PC-3 (cell line): ENCODE data around the gene SCLY. TPM values are rescaled to one million over a fixed set of nuclear protein-coding genes. Genes with fewer than 3 reads are reported as not detected.

Experiments used
- ATAC-seq: fragments of 200-7000 bp; cut with Tn5 transposase; 2 replicates; pipeline ENCODE4 v1.9.1; 2020; ENCODE audit warnings: mild to moderate bottlenecking, moderate library complexity
- Bru-seq: library from RNA; stranded (reverse); fragments of 400-500 nt; gene quantifications from one replicate; lab custom pipeline; 2021; lab: Mats Ljungman, UMichigan
- BruChase-seq, 2 experiments: library from RNA; stranded (reverse); fragments of 400-500 nt; gene quantifications; one replicate each; lab custom pipeline; 2021; lab: Mats Ljungman, UMichigan
- BruUV-seq: library from RNA; stranded (reverse); fragments of 400-500 nt; replicated peaks from 2 replicates; lab custom pipeline; 2021; lab: Mats Ljungman, UMichigan
- CTCF ChIA-PET: fragments of 300-600 bp; sonication (Branson Sonifier 250); formaldehyde crosslinking; loops from one replicate; lab custom pipeline; 2022; ENCODE audit warnings: antibody characterized with exemption; lab: Charles Lee
- POLR2A ChIA-PET: fragments of 300-600 bp; sonication (Branson Sonifier 250); formaldehyde crosslinking; loops from one replicate; lab custom pipeline; 2022; ENCODE audit warnings: antibody characterized with exemption; ENCODE audit not compliant: unreplicated experiment; lab: Charles Lee
- DNase-seq: peaks from one replicate; pipeline ENCODE4 v3.0.0-alpha.2; 2015
- H2AFZ ChIP-seq: fragments of 300-600 bp; sonication (generic); 2 replicates; pipeline ENCODE4 v1.6.0; 2016; ENCODE audit warnings: antibody characterized with exemption, low read length
- H3F3A ChIP-seq: fragments of 300-600 bp; sonication (generic); one replicate; pipeline ENCODE4 v1.6.0; 2017; ENCODE audit warnings: antibody characterized with exemption, low read length, control low read depth, mild to moderate bottlenecking; ENCODE audit not compliant: unreplicated experiment
- H3K27ac ChIP-seq: fragments of 300-600 bp; sonication (generic); 2 replicates; pipeline ENCODE4 v1.5.1; 2016; ENCODE audit warnings: mild to moderate bottlenecking, low read length
- H3K27me3 ChIP-seq: fragments of 300-600 bp; sonication (generic); 2 replicates; pipeline ENCODE4 v1.6.1; 2016; ENCODE audit warnings: low read length, mixed read lengths
- H3K36me3 ChIP-seq: fragments of 300-600 bp; sonication (generic); 2 replicates; pipeline ENCODE4 v1.6.1; 2016; ENCODE audit warnings: low read depth, mixed run types, low read length, mixed read lengths
- H3K4me1 ChIP-seq: fragments of 300-600 bp; sonication (generic); 2 replicates; pipeline ENCODE4 v1.5.1; 2016; ENCODE audit warnings: low read length; ENCODE audit not compliant: insufficient read depth
- H3K4me2 ChIP-seq: fragments of 300-600 bp; sonication (generic); 2 replicates; pipeline ENCODE4 v1.6.0; 2016; ENCODE audit warnings: low read length
- H3K4me3 ChIP-seq: fragments of 300-600 bp; sonication (generic); 2 replicates; pipeline ENCODE4 v1.5.1; 2016; ENCODE audit warnings: mild to moderate bottlenecking, low read length, mixed read lengths
- H3K79me2 ChIP-seq: fragments of 300-600 bp; sonication (generic); 2 replicates; pipeline ENCODE4 v1.6.1; 2017; ENCODE audit warnings: low read length, mixed read lengths
- H3K9ac ChIP-seq: fragments of 300-600 bp; sonication (generic); 2 replicates; pipeline ENCODE4 v1.6.0; 2016; ENCODE audit warnings: mild to moderate bottlenecking, low read length
- H3K9me2 ChIP-seq: fragments of 300-600 bp; sonication (generic); replicated peaks from 2 replicates; pipeline ENCODE4 v1.6.1; 2016; ENCODE audit warnings: mixed run types, low read length, mixed read lengths
- H3K9me3 ChIP-seq: fragments of 300-600 bp; sonication (generic); 2 replicates; pipeline ENCODE4 v1.6.1; 2016; ENCODE audit warnings: low read length, mixed read lengths
- H4K20me1 ChIP-seq: fragments of 300-600 bp; sonication (generic); 2 replicates; pipeline ENCODE4 v1.6.1; 2016; ENCODE audit warnings: low read length, mixed read lengths
- CTCF ChIP-seq: fragments of 300-600 bp; sonication (generic); conservative IDR thresholded peaks from 2 replicates; pipeline ENCODE4 v1.5.1; 2017; ENCODE audit warnings: antibody characterized with exemption, low read depth, mild to moderate bottlenecking, low read length
- EZH2 ChIP-seq: fragments of 300-600 bp; sonication (generic); IDR thresholded peaks from one replicate; pipeline ENCODE4 v1.6.1; 2017; ENCODE audit warnings: antibody characterized with exemption, mild to moderate bottlenecking, low read length; ENCODE audit not compliant: unreplicated experiment
- EZH2phosphoT487 ChIP-seq: fragments of 300-600 bp; sonication (generic); IDR thresholded peaks from 2 replicates; pipeline ENCODE4 v1.6.1; 2018; ENCODE audit warnings: mild to moderate bottlenecking, antibody characterized with exemption, low read length, borderline replicate concordance
- intact Hi-C: fragments of 100-400 bp; cut with micrococcal nuclease; formaldehyde crosslinking; loops from 2 replicates; pipeline ENCODE4 v1.9.0; 2023
- long read RNA-seq: library from polyadenylated mRNA; unstranded; transcript quantifications from one replicate; pipeline ENCODE4 v2.0.0, GENCODE V29; 2021; ENCODE audit not compliant: unreplicated experiment
- total RNA-seq: library from RNA; depleted of rRNA; stranded (reverse); fragments of >200 nt; gene quantifications from 2 replicates; pipeline ENCODE4 v1.2.3, GENCODE V29; 2014; rRNA removed

The SCLY gene
- total RNA-seq (19.5 and 23.1 TPM in 2 replicates), Bru-seq, nascent RNA (percentile 64 among the genes with signal in this experiment), BruChase-seq, experiment 1, labeled RNA remaining after a 6-hour chase (percentile 67 among the genes with signal in this experiment), BruChase-seq, experiment 2, labeled RNA remaining after a 2-hour chase (percentile 72 among the genes with signal in this experiment)
- long read RNA-seq, transcript SCLY-201 (12 exons, 2,562 nt): major isoform, 9 of 17 reads
- long read RNA-seq, partial matches to known transcripts: 1 of 17 reads
- long read RNA-seq, other reads (novel, unspliced or antisense): 7 of 17 reads

GRCh38 chr2:238060542-238061314 is at the start of gene SCLY:
Gene SCLY, plus strand, starts transcription at chr2:238061001. Its CDS starts 54 bp downstream, at chr2:238061055.
- no TSS peak for BruUV-seq
- H4K20me1 ChIP-seq: no peaks in the 10 kb centered on the region
- peaks cover 8% of the 10 kb centered on the region; the same call in 1 of the 2 replicates for H3K36me3 ChIP-seq
- H3K9me2 ChIP-seq: no peaks in the 10 kb centered on the region
- peaks cover 18% of the 10 kb centered on the region; the same call in 1 of the 2 replicates for H3K4me1 ChIP-seq
- H3K27me3 ChIP-seq: no peaks in the 10 kb centered on the region
- no peaks in the 10 kb centered on the region for H3F3A ChIP-seq
- ATAC-seq (peak; percentile 96), DNase-seq (peak; percentile 97)
- ChIA-PET POLR2A (interaction anchor here (0.5 to 0.6 kb wide), 2 partner anchors 143 to 180 kb away, joined by 3 to 18 read pairs; partner anchors contain the start of gene ILKAP), CTCF (no interaction called here)
- intact Hi-C loops: loop anchor here (2.0 to 5.0 kb wide), 2 partner anchors 46 to 198 kb away; no protein-coding TSS in a partner anchor
- H3K4me2 ChIP-seq: peak within 1 kb of the TSS; percentile 97
- peak within 1 kb of the TSS; percentile 96 for H3K9ac ChIP-seq
- H3K27ac ChIP-seq: peak within 1 kb of the TSS; percentile 50
- no peaks in the 10 kb centered on the region for H3K9me3 ChIP-seq
- peaks cover 25% of the 10 kb centered on the region for H3K79me2 ChIP-seq
- peak within 1 kb of the TSS; percentile 96 for H2AFZ ChIP-seq
- no peak for TF ChIP-seq CTCF
- TF ChIP-seq EZH2: no peak
- TF ChIP-seq EZH2phosphoT487: no peak
- H3K4me3 ChIP-seq: peak within 1 kb of the TSS; percentile 93

- Histone ChIP-seq H3K79me2 (no peaks in the 10 kb centered on the region; the same call in 1 of the 2 replicates), H3K9me2 (no peaks in the 10 kb centered on the region), H3K4me1 (no peaks in the 10 kb centered on the region), H3K9me3 (no peaks in the 10 kb centered on the region), H3K9ac (no peak overlapping the region), H3K36me3 (no peaks in the 10 kb centered on the region), H3K27me3 (no peaks in the 10 kb centered on the region), H3K27ac (no peak overlapping the region), H3F3A (no peaks in the 10 kb centered on the region), H2AFZ (no peak overlapping the region), H4K20me1 (no peaks in the 10 kb centered on the region), H3K4me3 (no peak overlapping the region), H3K4me2 (no peak overlapping the region)
- no peak for TF ChIP-seq EZH2phosphoT487
- TF ChIP-seq CTCF: no peak
- TF ChIP-seq EZH2: no peak
- intact Hi-C loops: no loop called here
- POLR2A ChIA-PET: no interaction called here
- BruUV-seq: no TSS peak
- CTCF ChIA-PET: no interaction called here
- no peak for DNase-seq
- ATAC-seq: no peak
These were observed 47.0 kb upstream of the SCLY start for GRCh38 chr2:238013806-238014205.
